ENCODE measurements around the gene ZNF500. TPM values are rescaled to one million over a fixed set of nuclear protein-coding genes. Genes with fewer than 3 reads are reported as not detected.
A peak's percentile ranks its signal among the peaks of the same experiment; 100 is the strongest.

The ZNF500 gene
- total and polyA plus RNA-seq, 10 of the 15 experiments (the other 5 are each of a cell fraction or from before 2014, with no cell fraction given) = 0.99 to 13.1 (median 5.5) TPM

DNA sequence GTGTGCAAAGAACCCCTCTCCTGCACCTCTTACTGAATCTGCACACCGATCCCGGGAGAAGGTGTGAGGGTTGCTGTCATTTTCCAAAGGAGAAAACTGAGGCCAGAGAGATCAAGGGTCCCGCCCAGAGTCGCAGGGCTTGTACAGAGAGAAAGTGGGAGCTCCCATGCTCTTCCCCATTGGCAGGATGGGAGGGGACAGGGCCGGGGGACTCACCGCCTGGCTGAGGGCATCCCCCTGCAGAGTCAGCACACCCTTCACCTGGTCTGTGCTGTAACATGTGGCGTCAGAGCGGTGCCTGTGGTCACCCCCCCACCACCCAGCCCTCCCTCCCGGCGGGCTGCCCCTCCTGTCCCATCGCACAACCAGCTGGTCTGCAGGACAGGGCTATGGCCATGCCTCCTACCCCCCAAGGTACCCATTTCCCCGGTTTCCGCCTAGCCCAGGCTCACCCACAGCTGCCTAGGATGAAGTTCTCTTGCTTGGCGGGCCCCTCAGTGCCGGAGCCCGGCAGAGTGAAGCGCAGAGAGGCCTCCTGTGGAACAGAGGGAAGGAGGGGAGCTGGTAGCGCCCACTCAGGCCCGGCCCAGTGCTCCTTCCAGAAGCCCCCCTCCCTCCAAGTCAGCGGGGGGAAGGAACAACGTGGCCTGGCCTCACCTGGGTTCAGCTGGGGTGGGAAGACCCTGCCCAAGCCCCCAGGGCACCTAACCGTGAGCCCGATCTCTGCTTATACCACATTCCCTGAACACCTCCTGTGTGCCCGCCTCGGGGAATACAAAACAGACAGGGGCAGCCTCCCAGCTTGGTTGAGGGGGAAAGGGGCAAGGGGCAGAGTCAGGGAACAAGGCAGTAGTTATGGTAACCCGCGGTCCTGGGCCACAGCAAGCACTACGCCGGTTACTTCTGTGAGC, 34.3 kb upstream of the ZNF500 start:
- in situ Hi-C loops (cut with MboI) (no loop called here), intact Hi-C loops (cut with micrococcal nuclease; ENCODE audit: unreplicated experiment) (loop anchor here (10.0 kb wide), 2 partner anchors 153 to 187 kb away; partner anchors contain the start of genes SEC14L5 and UBALD1)
- H4K20me1 ChIP-seq (ENCODE audit: control insufficient read depth, insufficient read depth) = no peaks in the 10 kb centered on the region
- no peaks in the 10 kb centered on the region for H3K9me3 ChIP-seq (replicated peaks; ENCODE audit: control insufficient read depth, insufficient read depth, low read length)
- ChIA-PET RAD21 (ENCODE audit: unreplicated experiment) (interaction anchor here (2.8 kb wide), 1 partner anchor 67 kb away, joined by 18 read pairs; the partner anchor contains the start of genes ANKS3 and DNAAF8), POLR2A (interaction anchor here (1.8 to 2.1 kb wide), 2 partner anchors 12 to 33 kb away, joined by 5 to 8 read pairs; no protein-coding TSS in a partner anchor), CTCF (interaction anchor here (0.8 to 1.3 kb wide), 3 partner anchors 32 to 92 kb away, joined by 3 read pairs; partner anchors contain the start of genes ANKS3 and DNAAF8), SMC1A (ENCODE audit: uncharacterized antibody, unreplicated experiment) (interaction anchor here (1.3 to 2.4 kb wide), 3 partner anchors 34 to 67 kb away, joined by 4 to 11 read pairs (median 4); partner anchors contain the start of genes ANKS3, DNAAF8 and ZNF500)
- peak overlapping the region; percentile 59; the same call in 1 of the 2 replicates for H3K9ac ChIP-seq (ENCODE audit: control insufficient read depth, insufficient read depth, low read length)
- H3K27me3 ChIP-seq (replicated peaks in 1 of 2; ENCODE audit: control insufficient read depth in 2 of 2, insufficient read depth in 2 of 2, low read length in 1 of 2) = no peaks in the 10 kb centered on the region
- DNase-seq (ENCODE audit: low read depth, low spot score) = no peak
- H3K4me3 ChIP-seq = peak overlapping the region; percentile 72
- peak overlapping the region; percentile 60 for H3K27ac ChIP-seq (ENCODE audit: control insufficient read depth, insufficient read depth)
- TF ChIP-seq NR2F1 (conservative IDR thresholded peaks at IDR 0.05) (no peak), NFIC (IDR thresholded peaks at IDR 0.05; ENCODE audit: low read depth, low read length) (no peak), ASH2L (IDR thresholded peaks at IDR 0.05; ENCODE audit: borderline replicate concordance, low read depth) (no peak), CBX3 (IDR thresholded peaks at IDR 0.05; ENCODE audit: borderline replicate concordance, low read depth) (no peak), EGR1 (IDR thresholded peaks at IDR 0.05; ENCODE audit: borderline replicate concordance in 1 of 2, low read depth in 2 of 2, low read length in 2 of 2) (no peak), HDGF (IDR thresholded peaks at IDR 0.05) (no peak), NFYB (IDR thresholded peaks at IDR 0.05; ENCODE audit: insufficient read depth, low read depth, low read length) (no peak), MYC (IDR thresholded peaks at IDR 0.05; ENCODE audit: insufficient read depth, insufficient read length, insufficient replicate concordance, low read length, severe bottlenecking) (no peak), SREBF1 (IDR thresholded peaks at IDR 0.05; ENCODE audit: low read length) (no peak), IRF4 (IDR thresholded peaks at IDR 0.05; ENCODE audit: low read depth, low read length) (no peak), ZNF622 (IDR thresholded peaks at IDR 0.05) (no peak)
- TF ChIP-seq, protein P1, sequence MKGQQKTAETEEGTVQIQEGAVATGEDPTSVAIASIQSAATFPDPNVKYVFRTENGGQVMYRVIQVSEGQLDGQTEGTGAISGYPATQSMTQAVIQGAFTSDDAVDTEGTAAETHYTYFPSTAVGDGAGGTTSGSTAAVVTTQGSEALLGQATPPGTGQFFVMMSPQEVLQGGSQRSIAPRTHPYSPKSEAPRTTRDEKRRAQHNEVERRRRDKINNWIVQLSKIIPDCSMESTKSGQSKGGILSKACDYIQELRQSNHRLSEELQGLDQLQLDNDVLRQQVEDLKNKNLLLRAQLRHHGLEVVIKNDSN (IDR thresholded peaks at IDR 0.05; ENCODE audit: borderline replicate concordance, extremely low read length, insufficient read depth, low read depth, low read length) = no peak
- H3K4me2 ChIP-seq (ENCODE audit: control insufficient read depth, insufficient read depth) = peak overlapping the region; percentile 97
- no peak for FAIRE-seq
- no peak for ATAC-seq
- peak overlapping the region; percentile 66 for H2AFZ ChIP-seq (ENCODE audit: control insufficient read depth, low read depth, low read length)
- WGBS (ENCODE audit: insufficient coverage, insufficient replicate concordance, low lambda C conversion rate, missing lambda C conversion rate) = 46% methylated on average over 20 of the region's 29 CpGs
- H3K36me3 ChIP-seq (ENCODE audit: control insufficient read depth in 2 of 2, insufficient read depth in 2 of 2, low read length in 1 of 2) = peaks cover 0 to 3% of the 10 kb centered on the region in 2 experiments
- no TSS peak for BruUV-seq (replicated peaks)
- H3K4me1 ChIP-seq (ENCODE audit: control insufficient read depth, insufficient read depth, low read length) = peaks cover 20% of the 10 kb centered on the region
- no peaks in the 10 kb centered on the region for H3K79me2 ChIP-seq (ENCODE audit: control insufficient read depth, insufficient read depth, low read length)
